H54 (cell line): Measurements from ENCODE around the gene CNDP2.
"Not testable (repeated sequence)": the region's sequence is repeated elsewhere in the genome, so short reads cannot be mapped to it uniquely, and the experiment has no call there.

Experiments
- DNase-seq: peaks from one replicate; pipeline ENCODE4 v3.0.0; 2011; ENCODE audit warnings: low spot score, mixed read lengths; ENCODE audit not compliant: insufficient read length
- FAIRE-seq: peaks from 3 replicates; lab custom pipeline; 2011; peaks lifted over from hg19 to GRCh38; lab: Jason Lieb, UNC
- POLR2A ChIP-seq: IDR thresholded peaks from 2 replicates; pipeline ENCODE4 v1.6.1; 2011; ENCODE audit warnings: low read depth, mild to moderate bottlenecking, low read length

Gene CNDP2

DNA sequence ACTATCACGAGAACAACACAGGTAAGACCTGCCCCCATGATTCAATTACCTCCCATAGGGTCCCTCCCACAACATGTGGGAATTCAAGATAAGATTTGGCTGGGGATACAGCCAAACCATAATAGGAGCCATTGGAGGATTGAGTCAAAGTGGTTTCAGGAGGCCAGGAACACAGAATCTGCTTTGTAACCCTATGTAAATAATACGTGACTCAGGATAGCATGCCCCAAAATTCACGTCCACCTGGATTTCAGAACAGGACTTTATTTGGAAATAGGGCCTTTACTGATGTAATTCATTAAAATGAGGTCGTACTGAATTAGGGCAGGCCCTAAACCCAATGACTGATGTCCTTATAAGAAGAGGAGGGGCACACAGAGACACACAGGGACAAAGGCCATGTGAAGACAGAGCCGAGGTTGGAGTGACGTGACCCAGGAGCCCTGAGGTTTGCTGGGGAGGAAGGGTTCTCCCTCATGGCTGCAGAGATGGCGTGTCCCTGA lies 16.0 kb upstream of the CNDP2 start:
- DNase-seq, result no peak
- TF ChIP-seq POLR2A, result no peak
- no peak for FAIRE-seq

- no peak for TF ChIP-seq POLR2A
- no peak for DNase-seq
- no peak for FAIRE-seq
Measured at GRCh38 chr18:74482697-74483096, 13.5 kb upstream of the CNDP2 start.

GRCh38 chr18:74486119-74486849 lies 9.9 kb upstream of the CNDP2 start:
- no peak for TF ChIP-seq POLR2A
- FAIRE-seq (no peak), DNase-seq (no peak)

DNA sequence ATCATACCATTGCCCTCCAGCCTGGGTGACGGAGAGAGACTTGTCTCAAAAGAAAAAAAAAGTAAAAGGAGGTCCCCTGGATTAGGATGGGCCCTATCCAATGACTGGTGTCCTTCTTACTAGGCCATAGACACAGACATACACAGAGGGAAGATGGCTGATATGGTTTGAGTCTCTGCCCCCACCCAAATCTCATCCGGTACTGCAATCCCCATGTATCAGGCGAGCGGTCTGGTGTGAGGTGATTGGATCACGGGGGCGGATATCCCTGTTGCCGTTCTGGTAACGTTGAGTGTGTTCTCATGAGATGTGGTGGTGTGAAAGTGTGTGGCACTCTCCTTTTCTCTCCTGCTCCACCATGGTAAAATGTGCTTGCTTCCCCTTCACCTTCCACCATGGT lies 7.8 kb upstream of the CNDP2 start:
- no peak for DNase-seq
- no peak for FAIRE-seq
- no peak for TF ChIP-seq POLR2A

DNA sequence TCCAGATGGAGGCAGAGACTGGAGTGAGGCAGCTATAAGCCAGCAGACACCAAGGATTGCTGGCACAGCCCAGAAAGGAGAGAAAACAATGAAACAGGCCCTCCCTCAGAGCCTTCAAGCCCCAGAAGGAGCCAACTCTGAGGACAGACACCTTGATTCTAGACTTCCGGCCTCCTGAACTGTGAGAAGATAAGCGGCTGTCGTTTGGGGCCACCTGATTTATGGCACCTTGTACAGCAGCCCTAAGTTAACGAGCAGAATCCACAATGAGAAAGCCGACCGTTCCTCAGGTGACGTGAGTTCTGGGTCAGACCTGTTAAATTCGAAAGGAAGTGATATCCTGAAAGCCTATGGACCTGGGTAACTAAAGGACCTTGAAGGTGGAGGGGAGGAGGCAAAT lies 7.3 kb upstream of the CNDP2 start:
- DNase-seq (no peak), FAIRE-seq (no peak)
- no peak for TF ChIP-seq POLR2A

- DNase-seq, result no peak
- TF ChIP-seq POLR2A, result no peak
- no peak for FAIRE-seq
Measured at GRCh38 chr18:74489676-74490075, 6.5 kb upstream of the CNDP2 start.

DNA sequence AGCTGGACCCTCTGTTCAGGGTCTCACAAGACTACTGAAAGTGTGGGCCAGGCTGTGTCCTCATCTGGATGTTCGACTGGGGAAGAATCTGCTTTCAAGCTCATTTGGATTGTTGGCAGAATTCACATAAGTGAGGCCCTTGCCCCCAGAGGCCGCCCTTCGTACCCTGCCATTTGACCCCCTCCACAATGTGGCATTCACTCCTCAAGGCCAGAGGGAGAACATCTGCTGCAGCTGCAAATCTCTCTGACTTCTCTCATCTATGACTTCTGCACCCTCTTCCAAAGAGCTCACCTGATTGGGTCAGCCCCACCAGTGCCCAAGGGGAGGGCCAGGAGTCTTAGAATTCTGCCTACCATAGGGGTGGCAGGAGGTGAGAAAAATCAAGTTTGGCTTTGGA lies 3.9 kb upstream of the CNDP2 start:
- TF ChIP-seq POLR2A, result no peak
- FAIRE-seq (no peak), DNase-seq (no peak)

DNA sequence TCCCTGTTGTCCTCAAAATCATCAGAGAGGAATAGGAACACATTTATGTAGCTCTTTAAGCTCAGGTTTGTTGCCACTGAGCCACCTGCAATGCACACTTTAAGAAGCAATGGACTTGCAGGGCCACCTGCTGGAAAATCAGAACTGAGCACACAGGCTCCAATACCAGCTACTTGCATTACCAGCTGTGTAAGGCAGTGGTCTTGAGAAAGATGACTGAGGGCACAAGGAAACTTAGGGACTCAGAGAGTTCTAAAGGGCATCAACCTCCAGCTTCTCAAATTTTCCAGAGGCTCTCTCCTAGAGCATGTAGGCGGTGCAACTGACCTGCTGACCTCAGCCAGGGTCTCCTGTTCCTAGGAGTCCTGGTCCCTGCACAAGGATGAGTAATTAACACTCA lies 2.5 kb upstream of the CNDP2 start:
- FAIRE-seq (no peak), DNase-seq (no peak)
- no peak for TF ChIP-seq POLR2A

GRCh38 chr18:74494514-74494913 lies 1.6 kb upstream of the CNDP2 start:
- FAIRE-seq (no peak), DNase-seq (no peak)
- no peak for TF ChIP-seq POLR2A

GRCh38 chr18:74496508-74497323 lies 553 bp downstream of the CNDP2 start:
- no peak for TF ChIP-seq POLR2A
- DNase-seq (peak; percentile 12), FAIRE-seq (no peak)

- DNase-seq (no peak), FAIRE-seq (no peak)
- TF ChIP-seq POLR2A, result no peak
Measured at GRCh38 chr18:74497324-74497676, 1.1 kb downstream of the CNDP2 start.

- DNase-seq, result no peak
- no peak for TF ChIP-seq POLR2A
- no peak for FAIRE-seq
Measured at GRCh38 chr18:74497778-74498177, 1.6 kb downstream of the CNDP2 start.

DNA sequence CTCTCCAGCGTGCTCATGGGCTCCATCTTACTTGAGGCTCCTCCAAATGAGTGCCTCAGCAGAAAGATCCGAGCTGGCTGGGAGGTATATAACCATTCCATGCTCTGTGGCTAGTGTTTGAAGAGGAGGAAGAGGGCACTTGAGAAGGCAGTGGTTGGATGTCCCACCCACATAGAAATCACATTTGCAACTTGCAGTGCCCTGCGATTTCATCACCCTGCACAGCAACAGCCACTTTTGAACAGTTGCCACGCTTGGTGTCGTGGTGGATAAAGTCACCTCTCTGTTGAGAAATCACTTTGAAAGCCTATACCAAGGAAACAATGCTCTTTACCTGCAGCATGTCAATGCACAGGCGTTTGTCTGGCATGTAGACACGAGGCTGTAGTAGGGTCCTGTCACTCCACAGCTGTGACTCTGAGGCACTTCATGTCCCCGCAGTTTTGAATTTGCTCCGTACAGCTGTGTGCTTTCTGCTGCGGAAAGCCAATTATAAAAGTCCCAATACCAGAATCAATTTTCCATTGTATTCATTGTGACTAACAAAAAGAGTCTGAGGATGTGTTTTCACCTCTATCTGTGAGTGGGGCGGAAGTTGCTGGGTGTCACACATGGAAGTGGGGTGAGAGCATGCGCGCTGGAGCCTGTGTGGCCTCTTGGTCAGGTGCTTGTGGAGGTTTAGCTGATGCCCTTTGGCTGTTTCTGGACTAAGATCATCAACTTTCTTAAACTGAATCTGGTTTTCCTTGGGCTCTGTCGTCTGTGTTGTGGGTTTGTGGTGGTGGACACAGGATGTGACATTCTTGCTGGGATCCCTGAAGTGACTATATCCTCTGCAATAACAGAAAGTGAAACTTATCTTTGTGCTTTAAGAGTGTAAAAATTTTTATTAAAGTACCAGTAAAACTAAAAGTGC lies 2.8 kb downstream of the CNDP2 start:
- FAIRE-seq (no peak), DNase-seq (no peak)
- TF ChIP-seq POLR2A, result no peak

GRCh38 chr18:74499633-74500032 lies 3.5 kb downstream of the CNDP2 start:
- TF ChIP-seq POLR2A, result no peak
- DNase-seq (no peak), FAIRE-seq (no peak)

DNA sequence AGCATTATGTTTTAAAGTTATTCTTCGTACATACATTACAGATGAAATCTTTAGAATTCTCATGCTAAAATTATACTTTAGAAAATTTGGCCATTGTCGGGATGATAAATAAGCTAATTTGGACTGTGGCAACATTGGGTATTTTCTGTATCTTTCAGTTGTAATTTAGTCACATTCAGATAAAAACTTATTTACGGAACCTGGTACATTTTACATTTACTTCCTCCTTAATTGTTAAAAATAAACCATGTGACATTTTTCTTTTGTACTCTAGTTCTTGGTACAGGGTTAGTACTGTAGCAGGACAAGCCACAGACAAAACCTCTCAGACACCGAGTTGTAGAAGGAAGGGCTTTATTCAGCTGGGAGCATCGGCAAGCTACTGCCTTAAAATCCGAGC lies 4.2 kb downstream of the CNDP2 start:
- TF ChIP-seq POLR2A, result no peak
- no peak for DNase-seq
- FAIRE-seq, result no peak

DNA sequence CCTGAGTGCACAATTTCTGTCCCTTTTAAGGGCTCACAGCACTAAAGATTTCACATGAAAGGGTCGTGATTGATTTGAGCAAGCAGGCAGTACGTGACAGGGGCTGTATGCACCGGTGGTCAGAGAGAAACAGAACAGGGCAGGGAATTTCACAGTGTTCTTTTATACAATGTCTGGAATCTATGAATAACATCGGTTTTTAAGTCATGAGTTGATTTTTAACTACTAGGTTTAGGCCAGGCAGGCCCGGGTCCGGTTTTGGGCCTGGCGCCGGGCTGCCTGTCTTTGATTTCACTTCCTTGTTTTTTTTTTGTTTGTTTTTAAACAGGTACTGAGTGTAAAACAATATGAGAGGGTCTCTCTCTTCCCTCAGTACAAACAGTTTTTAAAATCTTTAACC lies 4.6 kb downstream of the CNDP2 start:
- DNase-seq, FAIRE-seq: not testable (repeated sequence)
